Natural killer cell (primary cell): Measurements from ENCODE around the gene CLNK. TPM values are rescaled to one million over a fixed set of nuclear protein-coding genes. Genes with fewer than 3 reads are reported as not detected.

Experiments
- ATAC-seq, 3 donors: fragments of 150-1000 bp in 2 of 3; fragments of 200-7000 bp in 1 of 3; cut with Tn5 transposase; 1 replicate in 1 of 3; 2 replicates in 2 of 3; pipeline ENCODE4 v1.10.0; 2021; ENCODE audit warnings: mild to moderate bottlenecking in 2 of 3, moderate library complexity in 2 of 3
- DNase-seq, 2 donors: peaks; one replicate each; pipeline versions ENCODE4 v3.0.0 to v3.0.0-alpha.2; 2013 to 2021; ENCODE audit warnings: mixed read lengths in 1 of 2
- H3K27ac ChIP-seq: one replicate; pipeline ENCODE4 v1.5.1; 2013; ENCODE audit warnings: mild to moderate bottlenecking, low read length
- H3K27me3 ChIP-seq: one replicate; pipeline ENCODE4 v1.6.1; 2013; ENCODE audit warnings: low read length; ENCODE audit not compliant: control insufficient read depth, insufficient read depth
- H3K36me3 ChIP-seq: one replicate; pipeline ENCODE4 v1.6.1; 2013; ENCODE audit warnings: low read length; ENCODE audit not compliant: control insufficient read depth, insufficient read depth
- H3K4me1 ChIP-seq: one replicate; pipeline ENCODE4 v1.6.1; 2013; ENCODE audit warnings: low read length; ENCODE audit not compliant: control insufficient read depth, insufficient read depth
- H3K4me3 ChIP-seq: one replicate; pipeline ENCODE4 v1.5.1; 2013; ENCODE audit warnings: low read length
- H3K9me3 ChIP-seq: one replicate; pipeline ENCODE4 v1.6.1; 2013; ENCODE audit warnings: low read length; ENCODE audit not compliant: control insufficient read depth, insufficient read depth
- H3K27ac Mint-ChIP-seq, 2 donors: one replicate each; pipeline ENCODE4 v1.8.0; 2022; ENCODE audit warnings: mild to moderate bottlenecking in 2 of 2, mixed read lengths in 2 of 2, moderate library complexity in 1 of 2
- H3K27me3 Mint-ChIP-seq, 2 donors: one replicate each; pipeline ENCODE4 v1.8.0; 2022; ENCODE audit warnings: low read depth in 2 of 2, mixed read lengths in 2 of 2
- H3K36me3 Mint-ChIP-seq: one replicate; pipeline ENCODE4 v1.8.0; 2022; ENCODE audit warnings: mixed read lengths
- H3K4me1 Mint-ChIP-seq, 2 donors: one replicate each; pipeline ENCODE4 v1.8.0; 2022; ENCODE audit warnings: mixed read lengths in 2 of 2
- H3K4me3 Mint-ChIP-seq: one replicate; pipeline ENCODE4 v1.8.0; 2022; ENCODE audit warnings: mild to moderate bottlenecking, moderate library complexity, mixed read lengths
- H3K9me3 Mint-ChIP-seq, 2 donors: one replicate each; pipeline ENCODE4 v1.8.0; 2022; ENCODE audit warnings: mixed read lengths in 2 of 2
- WGBS: methylation state at CpG from one replicate; pipeline ENCODE4 v1.1.7; 2013; ENCODE audit warnings: missing lambda C conversion rate; ENCODE audit not compliant: insufficient coverage; 5-methylcytosine and 5-hydroxymethylcytosine counted together
- intact Hi-C: fragments of 100-400 bp; cut with micrococcal nuclease; formaldehyde crosslinking; loops from one replicate; pipeline ENCODE4 v1.14.2; 2022
- total RNA-seq, 4 donors: library from RNA; stranded (reverse); fragments of 120-200 nt in 1 of 4; gene quantifications; one replicate each; pipeline versions ENCODE4 v1.2.3 to v1.2.4, GENCODE V29; 2013 to 2022
- TF ChIP-seq, protein P1 (sequence below): fragments of 200-600 bp; IDR thresholded peaks from one replicate; pipeline ENCODE4 v1.8.0; 2022; ENCODE audit warnings: antibody characterized with exemption

Gene CLNK
- total RNA-seq, 3 donors from 2014 or later (not counting 1 experiment from before 2014, with no cell fraction given), result 1.00 to 1.1 (median 1.0) TPM

DNA sequence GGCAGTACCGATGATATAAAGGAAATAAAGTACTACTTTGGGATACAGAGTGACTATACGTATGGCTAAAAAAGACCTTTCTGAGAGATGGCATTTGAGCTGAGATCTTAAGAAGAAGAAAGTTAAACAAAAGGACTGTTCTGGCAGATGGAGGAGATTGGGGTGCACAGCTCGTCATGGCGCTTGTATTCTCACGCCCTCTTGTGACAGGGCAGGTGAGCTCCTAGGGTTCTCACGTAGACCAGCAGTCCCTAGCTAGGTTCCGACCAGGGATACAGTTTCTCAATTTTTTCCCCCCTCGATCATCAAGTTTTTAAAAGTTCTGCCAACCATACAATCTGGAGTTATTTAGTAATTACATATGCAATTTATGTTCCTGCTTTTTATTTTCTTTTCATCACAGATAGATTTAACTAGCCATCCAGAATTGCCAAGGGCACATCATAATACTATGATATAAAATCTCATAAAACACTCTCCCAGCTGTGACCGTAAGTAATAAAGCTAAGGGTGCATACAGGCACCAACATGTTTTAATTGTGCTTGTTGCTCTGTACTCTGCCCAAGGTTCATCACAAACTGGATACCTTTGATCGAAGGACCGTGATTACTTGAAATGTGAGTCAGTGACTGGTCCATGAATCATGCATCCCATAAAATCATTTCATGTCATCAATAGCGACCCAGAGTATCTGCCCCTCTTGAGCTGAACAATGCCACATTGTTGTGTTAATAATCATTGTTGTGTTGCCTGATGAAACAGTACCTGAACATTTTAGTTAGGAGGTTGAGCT, 157.9 kb downstream of the CLNK start:
- intact Hi-C loops, result no loop called here

DNA sequence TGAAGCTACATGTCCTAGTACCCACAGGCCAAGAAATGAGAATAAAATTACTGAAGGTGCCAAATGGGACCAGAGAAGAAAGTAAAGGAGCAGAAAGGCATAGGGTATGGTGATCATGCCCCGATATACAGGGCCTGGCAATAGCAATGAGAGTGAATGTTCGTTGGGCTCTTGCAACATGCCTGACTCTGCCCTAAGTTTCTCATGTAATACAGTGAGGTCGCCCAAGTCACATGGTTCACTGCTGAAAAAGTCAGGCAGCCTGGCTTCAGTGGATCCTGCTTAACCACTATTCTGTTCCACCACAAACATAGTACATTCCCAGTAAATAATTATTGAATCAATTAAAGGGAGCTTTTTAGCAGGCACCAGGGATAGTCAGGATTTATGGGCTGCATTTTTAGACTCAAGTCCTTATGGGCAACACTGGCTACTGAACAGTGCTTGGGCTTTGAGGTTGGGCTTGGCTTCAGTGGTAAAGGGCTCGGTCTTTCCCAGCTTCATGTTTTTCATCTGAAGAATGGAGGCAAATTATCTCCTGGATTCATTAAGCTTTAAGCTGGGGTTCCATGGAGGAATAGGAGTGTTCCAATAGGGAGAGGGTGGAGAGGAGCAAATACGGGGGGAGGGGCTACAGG, 160.3 kb downstream of the CLNK start:
- H3K4me1 Mint-ChIP-seq, result no peaks in the 10 kb centered on the region
- intact Hi-C loops, result no loop called here
- no peak for DNase-seq
- H3K27me3 Mint-ChIP-seq, result no peaks in the 10 kb centered on the region
- H3K4me3 Mint-ChIP-seq, result no peak overlapping the region
- Histone ChIP-seq H3K4me1 (no peaks in the 10 kb centered on the region), H3K4me3 (no peak overlapping the region), H3K36me3 (no peaks in the 10 kb centered on the region), H3K9me3 (no peaks in the 10 kb centered on the region), H3K27me3 (no peaks in the 10 kb centered on the region), H3K27ac (no peak overlapping the region)
- ATAC-seq, result no peak
- 77% methylated on average over 5 of the region's 5 CpGs for WGBS
- H3K27ac Mint-ChIP-seq, result no peak overlapping the region
- TF ChIP-seq, protein P1, sequence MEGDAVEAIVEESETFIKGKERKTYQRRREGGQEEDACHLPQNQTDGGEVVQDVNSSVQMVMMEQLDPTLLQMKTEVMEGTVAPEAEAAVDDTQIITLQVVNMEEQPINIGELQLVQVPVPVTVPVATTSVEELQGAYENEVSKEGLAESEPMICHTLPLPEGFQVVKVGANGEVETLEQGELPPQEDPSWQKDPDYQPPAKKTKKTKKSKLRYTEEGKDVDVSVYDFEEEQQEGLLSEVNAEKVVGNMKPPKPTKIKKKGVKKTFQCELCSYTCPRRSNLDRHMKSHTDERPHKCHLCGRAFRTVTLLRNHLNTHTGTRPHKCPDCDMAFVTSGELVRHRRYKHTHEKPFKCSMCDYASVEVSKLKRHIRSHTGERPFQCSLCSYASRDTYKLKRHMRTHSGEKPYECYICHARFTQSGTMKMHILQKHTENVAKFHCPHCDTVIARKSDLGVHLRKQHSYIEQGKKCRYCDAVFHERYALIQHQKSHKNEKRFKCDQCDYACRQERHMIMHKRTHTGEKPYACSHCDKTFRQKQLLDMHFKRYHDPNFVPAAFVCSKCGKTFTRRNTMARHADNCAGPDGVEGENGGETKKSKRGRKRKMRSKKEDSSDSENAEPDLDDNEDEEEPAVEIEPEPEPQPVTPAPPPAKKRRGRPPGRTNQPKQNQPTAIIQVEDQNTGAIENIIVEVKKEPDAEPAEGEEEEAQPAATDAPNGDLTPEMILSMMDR, result no peak
- H3K36me3 Mint-ChIP-seq, result no peaks in the 10 kb centered on the region
- H3K9me3 Mint-ChIP-seq, result no peaks in the 10 kb centered on the region

More for the DNA sequence above, 157.9 kb downstream of the CLNK start:
- peak in 1 of 2 donors; percentile 10 for DNase-seq
- H3K36me3 ChIP-seq, result no peaks in the 10 kb centered on the region
- H3K27me3 ChIP-seq, result no peaks in the 10 kb centered on the region
- ATAC-seq, result no peak
- no peak overlapping the region for H3K4me3 ChIP-seq
- no peaks in the 10 kb centered on the region for H3K4me1 ChIP-seq
- Mint-ChIP-seq H3K4me3 (no peak overlapping the region), H3K27me3 (no peaks in the 10 kb centered on the region), H3K4me1 (no peaks in the 10 kb centered on the region), H3K36me3 (no peaks in the 10 kb centered on the region), H3K9me3 (no peaks in the 10 kb centered on the region), H3K27ac (no peak overlapping the region)
- TF ChIP-seq, protein P1, result no peak
- WGBS, result 95% methylated on average over 11 of the region's 12 CpGs
- no peaks in the 10 kb centered on the region for H3K9me3 ChIP-seq
- H3K27ac ChIP-seq, result no peak overlapping the region

DNA sequence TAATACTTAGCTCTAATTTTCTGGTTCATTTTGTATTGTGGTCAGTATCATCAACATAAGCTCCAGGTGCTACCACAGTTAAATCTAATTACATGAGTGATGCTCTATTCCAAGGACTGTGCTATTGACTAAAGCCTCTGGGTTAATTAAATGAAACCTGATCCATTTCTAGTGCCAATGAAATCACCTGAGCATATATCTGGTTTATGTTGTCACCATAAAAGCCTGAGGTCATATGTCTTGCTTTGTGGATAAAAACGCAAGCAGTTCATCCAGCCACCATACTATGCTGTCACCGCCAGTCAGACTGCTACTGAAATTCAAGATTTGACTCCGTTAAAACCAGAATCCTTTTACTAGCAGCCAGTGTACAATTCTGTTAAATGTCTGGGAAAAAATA, 163.1 kb downstream of the CLNK start:
- no peak for ATAC-seq
- H3K27ac Mint-ChIP-seq, result no peak overlapping the region
- 95% methylated on average over 3 of the region's 3 CpGs for WGBS

More for the DNA sequence above, 163.1 kb downstream of the CLNK start:
- no peak overlapping the region for H3K27ac ChIP-seq
- TF ChIP-seq, protein P1, result no peak
- no peaks in the 10 kb centered on the region for H3K4me1 ChIP-seq
- intact Hi-C loops, result no loop called here
- H3K36me3 Mint-ChIP-seq, result no peaks in the 10 kb centered on the region
- no peak overlapping the region for H3K4me3 Mint-ChIP-seq
- H3K9me3 Mint-ChIP-seq, result no peaks in the 10 kb centered on the region
- H3K27me3 Mint-ChIP-seq, result no peaks in the 10 kb centered on the region
- H3K36me3 ChIP-seq, result no peaks in the 10 kb centered on the region
- no peak for DNase-seq
- no peaks in the 10 kb centered on the region for H3K4me1 Mint-ChIP-seq
- H3K9me3 ChIP-seq, result no peaks in the 10 kb centered on the region
- H3K27me3 ChIP-seq, result no peaks in the 10 kb centered on the region
- H3K4me3 ChIP-seq, result no peak overlapping the region
